Measurements from ENCODE around the gene SIRPG. TPM values are rescaled to one million over a fixed set of nuclear protein-coding genes. Genes with fewer than 3 reads are reported as not detected.
"Not testable (repeated sequence)": the region's sequence is repeated elsewhere in the genome, so short reads cannot be mapped to it uniquely, and the experiment has no call there.

The SIRPG gene
- polyA plus RNA-seq, 2 donors = 0.62 to 0.79 TPM

GRCh38 chr20:1619861-1620444 lies 37.6 kb downstream of the SIRPG start, which contains the start of gene SIRPB1:
TSS of gene SIRPB1 (minus strand) at chr20:1620009. CDS start at chr20:1619944, 65 bp downstream.
- Histone ChIP-seq H3K27ac (ENCODE audit: low read depth in 2 of 2, low read length in 1 of 2) (no peak within 1 kb of the TSS), H3K27me3 (ENCODE audit: control insufficient read depth in 1 of 2, insufficient read depth in 2 of 2, low read length in 2 of 2) (no peaks in the 10 kb centered on the region), H3K4me3 (ENCODE audit: low read depth in 1 of 2, low read length in 2 of 2) (no peak within 1 kb of the TSS), H3K36me3 (ENCODE audit: control insufficient read depth in 2 of 2, insufficient read depth in 2 of 2, low read length in 1 of 2) (no peaks in the 10 kb centered on the region), H3K9me3 (ENCODE audit: control insufficient read depth in 2 of 2, insufficient read depth in 1 of 2, low read depth in 1 of 2, low read length in 1 of 2) (peaks cover 0 to 3% of the 10 kb centered on the region in 2 donors), H3K4me1 (ENCODE audit: control insufficient read depth in 2 of 2, insufficient read depth in 2 of 2, low read length in 1 of 2) (no peaks in the 10 kb centered on the region)
- 58 to 61% methylated on average over 5 of the region's 5 CpGs for WGBS, 2 donors

DNA sequence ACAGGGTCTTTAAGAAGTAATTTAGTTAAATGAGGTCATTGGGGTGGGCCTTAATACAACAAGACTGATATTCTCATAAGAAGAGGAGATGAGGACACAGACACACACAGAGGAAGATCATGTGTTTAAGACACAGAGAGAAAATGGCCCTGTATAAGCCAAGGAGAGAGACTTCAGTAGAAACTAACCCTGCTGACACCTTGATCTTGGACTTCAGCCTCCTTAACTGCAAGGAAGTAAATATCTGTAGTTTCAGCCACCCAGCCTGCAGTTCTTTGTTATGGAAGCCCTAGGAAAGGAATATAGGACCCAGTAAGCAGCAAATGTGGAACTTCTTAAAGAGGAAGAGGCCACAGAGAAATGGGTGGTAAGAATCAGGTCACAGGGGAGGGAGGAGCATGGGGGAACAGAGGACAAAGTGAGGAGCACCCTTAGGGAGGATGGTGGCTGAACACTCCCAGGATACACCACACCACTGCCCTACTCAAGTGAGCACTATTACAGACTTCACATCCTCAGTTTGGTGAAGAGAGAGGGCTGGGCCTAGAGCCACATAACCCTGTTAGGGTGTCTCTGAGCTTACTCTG lies 38.5 kb downstream of the SIRPG start:
- Histone ChIP-seq H3K27ac (ENCODE audit: low read depth in 2 of 2, low read length in 1 of 2) (no peak overlapping the region), H3K27me3 (ENCODE audit: control insufficient read depth in 1 of 2, insufficient read depth in 2 of 2, low read length in 2 of 2) (no peaks in the 10 kb centered on the region), H3K9me3 (ENCODE audit: control insufficient read depth in 2 of 2, insufficient read depth in 1 of 2, low read depth in 1 of 2, low read length in 1 of 2) (peaks cover 0 to 3% of the 10 kb centered on the region in 2 donors), H3K36me3 (ENCODE audit: control insufficient read depth in 2 of 2, insufficient read depth in 2 of 2, low read length in 1 of 2) (no peaks in the 10 kb centered on the region), H3K4me1 (ENCODE audit: control insufficient read depth in 2 of 2, insufficient read depth in 2 of 2, low read length in 1 of 2) (no peaks in the 10 kb centered on the region), H3K4me3 (ENCODE audit: low read depth in 1 of 2, low read length in 2 of 2) (no peak overlapping the region)

DNA sequence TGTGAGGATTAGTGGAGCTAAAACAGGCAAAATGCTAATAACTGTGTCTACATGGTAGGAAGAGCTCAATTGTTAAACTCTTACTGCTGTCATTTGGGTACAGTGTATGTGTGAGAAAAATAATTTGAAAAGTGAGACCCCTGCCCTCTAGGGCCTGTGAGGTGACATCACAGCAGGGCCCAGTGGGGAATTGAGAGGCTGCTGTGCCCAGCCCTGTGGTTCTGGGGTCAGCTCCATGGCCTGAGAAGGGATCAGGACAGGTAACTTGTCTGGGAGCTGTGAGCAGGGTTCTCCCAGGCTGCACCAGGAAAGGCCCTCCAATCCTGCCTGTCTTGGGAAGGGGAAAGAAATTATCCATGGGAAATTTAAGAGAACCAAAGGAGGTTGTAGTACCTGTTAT lies 39.1 kb downstream of the SIRPG start:
- Histone ChIP-seq H3K9me3 (ENCODE audit: control insufficient read depth in 2 of 2, insufficient read depth in 1 of 2, low read depth in 1 of 2, low read length in 1 of 2) (peaks cover 0 to 3% of the 10 kb centered on the region in 2 donors), H3K36me3 (ENCODE audit: control insufficient read depth in 2 of 2, insufficient read depth in 2 of 2, low read length in 1 of 2) (no peaks in the 10 kb centered on the region), H3K27ac (ENCODE audit: low read depth in 2 of 2, low read length in 1 of 2) (no peak overlapping the region), H3K27me3 (ENCODE audit: control insufficient read depth in 1 of 2, insufficient read depth in 2 of 2, low read length in 2 of 2) (no peaks in the 10 kb centered on the region), H3K4me3 (ENCODE audit: low read depth in 1 of 2, low read length in 2 of 2) (no peak overlapping the region), H3K4me1 (ENCODE audit: control insufficient read depth in 2 of 2, insufficient read depth in 2 of 2, low read length in 1 of 2) (no peaks in the 10 kb centered on the region)

DNA sequence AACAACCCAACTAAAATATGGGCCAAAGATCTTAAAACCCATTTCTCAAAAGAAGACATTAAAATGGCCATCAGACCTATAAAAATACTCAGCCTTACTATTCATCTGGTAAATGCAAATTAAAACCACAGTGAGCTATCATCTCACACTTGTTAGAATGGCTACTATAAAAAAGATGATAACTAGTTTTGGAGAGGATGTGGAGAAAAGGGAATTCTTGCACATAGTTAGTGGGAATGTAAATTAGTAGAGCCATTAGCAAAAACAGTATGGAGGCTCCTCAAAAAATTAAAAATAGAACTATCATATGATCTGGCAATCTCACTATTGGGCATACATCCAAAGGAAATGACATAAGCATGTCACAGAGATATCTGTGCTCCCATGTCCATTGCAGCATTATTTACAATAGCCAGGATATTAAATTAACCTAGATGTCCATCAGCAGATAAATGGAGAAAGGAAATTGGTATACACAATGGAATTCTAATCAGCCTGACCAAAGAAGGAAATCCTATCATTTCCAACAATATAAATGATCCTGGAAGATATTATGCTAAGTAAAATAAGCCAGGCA lies 40.6 kb downstream of the SIRPG start:
- Histone ChIP-seq H3K4me3 (ENCODE audit: low read depth in 1 of 2, low read length in 2 of 2) (no peak overlapping the region), H3K36me3 (ENCODE audit: control insufficient read depth in 2 of 2, insufficient read depth in 2 of 2, low read length in 1 of 2) (no peaks in the 10 kb centered on the region), H3K27me3 (ENCODE audit: control insufficient read depth in 1 of 2, insufficient read depth in 2 of 2, low read length in 2 of 2) (no peaks in the 10 kb centered on the region), H3K27ac (ENCODE audit: low read depth in 2 of 2, low read length in 1 of 2) (no peak overlapping the region), H3K9me3 (ENCODE audit: control insufficient read depth in 2 of 2, insufficient read depth in 1 of 2, low read depth in 1 of 2, low read length in 1 of 2) (peaks cover 0 to 3% of the 10 kb centered on the region in 2 donors), H3K4me1 (ENCODE audit: control insufficient read depth in 2 of 2, insufficient read depth in 2 of 2, low read length in 1 of 2) (no peaks in the 10 kb centered on the region)

- H3K27ac ChIP-seq (ENCODE audit: low read depth in 2 of 2, low read length in 1 of 2); H3K36me3 ChIP-seq (ENCODE audit: control insufficient read depth in 2 of 2, insufficient read depth in 2 of 2, low read length in 1 of 2); H3K27me3 ChIP-seq (ENCODE audit: control insufficient read depth in 1 of 2, insufficient read depth in 2 of 2, low read length in 2 of 2); H3K9me3 ChIP-seq (ENCODE audit: control insufficient read depth in 2 of 2, insufficient read depth in 1 of 2, low read depth in 1 of 2, low read length in 1 of 2); H3K4me3 ChIP-seq (ENCODE audit: low read depth in 1 of 2, low read length in 2 of 2); H3K4me1 ChIP-seq (ENCODE audit: control insufficient read depth in 2 of 2, insufficient read depth in 2 of 2, low read length in 1 of 2): not testable (repeated sequence)
- 76 to 85% methylated on average over 5 of the region's 5 CpGs for WGBS, 2 donors
Measured at GRCh38 chr20:1610404-1610803, 47.2 kb downstream of the SIRPG start.

GRCh38 chr20:1608678-1609347 lies 48.8 kb downstream of the SIRPG start:
- not testable (repeated sequence) for H3K36me3 ChIP-seq (ENCODE audit: control insufficient read depth in 2 of 2, insufficient read depth in 2 of 2, low read length in 1 of 2); H3K27ac ChIP-seq (ENCODE audit: low read depth in 2 of 2, low read length in 1 of 2); H3K4me1 ChIP-seq (ENCODE audit: control insufficient read depth in 2 of 2, insufficient read depth in 2 of 2, low read length in 1 of 2); H3K27me3 ChIP-seq (ENCODE audit: control insufficient read depth in 1 of 2, insufficient read depth in 2 of 2, low read length in 2 of 2); H3K4me3 ChIP-seq (ENCODE audit: low read depth in 1 of 2, low read length in 2 of 2); H3K9me3 ChIP-seq (ENCODE audit: control insufficient read depth in 2 of 2, insufficient read depth in 1 of 2, low read depth in 1 of 2, low read length in 1 of 2)
- 67 to 76% methylated on average over 3 of the region's 5 CpGs for WGBS, 2 donors

- Histone ChIP-seq H3K27me3 (ENCODE audit: control insufficient read depth in 1 of 2, insufficient read depth in 2 of 2, low read length in 2 of 2) (no peaks in the 10 kb centered on the region), H3K4me3 (ENCODE audit: low read depth in 1 of 2, low read length in 2 of 2) (no peak overlapping the region), H3K4me1 (ENCODE audit: control insufficient read depth in 2 of 2, insufficient read depth in 2 of 2, low read length in 1 of 2) (no peaks in the 10 kb centered on the region), H3K9me3 (ENCODE audit: control insufficient read depth in 2 of 2, insufficient read depth in 1 of 2, low read depth in 1 of 2, low read length in 1 of 2) (no peaks in the 10 kb centered on the region), H3K27ac (ENCODE audit: low read depth in 2 of 2, low read length in 1 of 2) (no peak overlapping the region), H3K36me3 (ENCODE audit: control insufficient read depth in 2 of 2, insufficient read depth in 2 of 2, low read length in 1 of 2) (no peaks in the 10 kb centered on the region)
- 45% methylated on average over 5 of the region's 5 CpGs; no CpG with 5 or more reads in 1 of the 2 donors for WGBS, 2 donors
Measured at GRCh38 chr20:1600736-1601135, 56.8 kb downstream of the SIRPG start.

GRCh38 chr20:1595333-1595732 lies 62.2 kb downstream of the SIRPG start:
- no peaks in the 10 kb centered on the region for H3K9me3 ChIP-seq (ENCODE audit: control insufficient read depth in 2 of 2, insufficient read depth in 1 of 2, low read depth in 1 of 2, low read length in 1 of 2)
- no peak overlapping the region for H3K27ac ChIP-seq (ENCODE audit: low read depth in 2 of 2, low read length in 1 of 2)
- 60% methylated on average over 1 of the region's 1 CpG; no CpG with 5 or more reads in 1 of the 2 donors for WGBS, 2 donors
- H3K27me3 ChIP-seq (ENCODE audit: control insufficient read depth in 1 of 2, insufficient read depth in 2 of 2, low read length in 2 of 2) = no peaks in the 10 kb centered on the region
- no peaks in the 10 kb centered on the region for H3K4me1 ChIP-seq (ENCODE audit: control insufficient read depth in 2 of 2, insufficient read depth in 2 of 2, low read length in 1 of 2)
- no peak overlapping the region for H3K4me3 ChIP-seq (ENCODE audit: low read depth in 1 of 2, low read length in 2 of 2)
- no peaks in the 10 kb centered on the region for H3K36me3 ChIP-seq (ENCODE audit: control insufficient read depth in 2 of 2, insufficient read depth in 2 of 2, low read length in 1 of 2)

DNA sequence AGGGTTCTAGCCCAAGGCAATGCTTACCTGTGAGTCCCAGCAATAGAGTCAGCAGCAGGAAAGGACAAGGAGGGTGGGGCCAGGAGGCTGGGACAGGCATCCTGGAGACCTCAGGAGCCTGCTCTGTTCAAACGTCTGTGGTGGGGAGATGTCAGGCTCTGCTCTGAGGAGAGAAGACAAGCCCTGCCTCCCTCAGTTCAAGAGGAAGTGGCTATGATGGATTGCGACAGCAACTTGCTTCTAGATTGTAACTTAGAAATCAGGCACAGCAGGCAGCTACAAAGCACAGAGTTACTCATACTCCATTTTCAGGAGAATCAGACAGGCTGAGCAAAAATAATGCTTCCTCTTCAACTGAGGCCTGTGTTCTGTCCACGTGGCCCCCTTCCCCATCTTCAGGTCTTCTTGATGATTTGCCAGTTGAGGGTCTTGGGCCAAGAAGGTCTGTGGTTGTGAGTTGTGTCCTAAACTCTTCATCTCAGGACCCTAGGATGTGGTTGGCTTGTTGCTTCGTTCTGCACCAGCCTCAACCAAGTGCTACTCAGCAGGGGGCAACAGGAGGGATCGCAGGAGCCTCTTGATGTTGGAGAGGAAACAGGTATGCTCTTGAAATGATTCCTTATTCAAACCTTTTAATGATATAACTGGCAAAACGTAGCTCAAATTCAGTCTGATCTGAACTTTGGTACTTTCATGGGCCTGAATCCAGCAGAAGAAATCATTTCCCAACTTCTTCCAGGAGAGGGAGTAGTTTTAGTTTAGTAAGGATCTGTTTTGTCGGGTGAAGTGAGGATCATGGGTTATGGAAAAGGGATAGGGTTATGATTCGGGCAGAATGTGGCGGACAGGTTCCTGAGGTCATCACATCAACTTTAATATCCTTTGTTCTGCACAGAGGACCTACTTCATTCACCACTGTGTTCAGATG lies 68.8 kb downstream of the SIRPG start:
- H3K9me3 ChIP-seq (ENCODE audit: control insufficient read depth in 2 of 2, insufficient read depth in 1 of 2, low read depth in 1 of 2, low read length in 1 of 2) = no peaks in the 10 kb centered on the region
- 55% methylated on average over 9 of the region's 9 CpGs; no CpG with 5 or more reads in 1 of the 2 donors for WGBS, 2 donors
- H3K4me3 ChIP-seq (ENCODE audit: low read depth in 1 of 2, low read length in 2 of 2) = no peak overlapping the region
- H3K27ac ChIP-seq (ENCODE audit: low read depth in 2 of 2, low read length in 1 of 2) = no peak overlapping the region
- H3K36me3 ChIP-seq (ENCODE audit: control insufficient read depth in 2 of 2, insufficient read depth in 2 of 2, low read length in 1 of 2) = no peaks in the 10 kb centered on the region
- no peaks in the 10 kb centered on the region for H3K4me1 ChIP-seq (ENCODE audit: control insufficient read depth in 2 of 2, insufficient read depth in 2 of 2, low read length in 1 of 2)
- H3K27me3 ChIP-seq (ENCODE audit: control insufficient read depth in 1 of 2, insufficient read depth in 2 of 2, low read length in 2 of 2) = no peaks in the 10 kb centered on the region
